Muscle of arm (tissue), 12 donors: ENCODE data around the gene AQP12A. TPM values are rescaled to one million over a fixed set of nuclear protein-coding genes. Genes with fewer than 3 reads are reported as not detected.

Experiments
- DNase-seq: peaks from one replicate; pipeline ENCODE4 v3.0.0-alpha.2; 2013
- polyA plus RNA-seq, 12 donors: library from polyadenylated mRNA; unstranded; fragments of 120-200 nt; gene quantifications; one replicate each; pipeline ENCODE4 v1.2.1, GENCODE V29; 2013; ENCODE audit not compliant: insufficient read length in 12 of 12

AQP12A gene
- polyA plus RNA-seq, 12 donors = 0.35 to 23.0 (median 0.86) TPM; not detected in 7

- no peak for DNase-seq
Measured at GRCh38 chr2:240737958-240738357, 46.3 kb downstream of the AQP12A start.

- no peak for DNase-seq
Measured at GRCh38 chr2:240739797-240740196, 48.1 kb downstream of the AQP12A start.

- DNase-seq = no peak
Measured at GRCh38 chr2:240741091-240741490, 49.4 kb downstream of the AQP12A start.

GRCh38 chr2:240742602-240743095, 51.0 kb downstream of the AQP12A start:
- no peak for DNase-seq

- DNase-seq = no peak
Measured at GRCh38 chr2:240745456-240745855, 53.8 kb downstream of the AQP12A start.

- no peak for DNase-seq
Measured at GRCh38 chr2:240745962-240746361, 54.3 kb downstream of the AQP12A start.

GRCh38 chr2:240746671-240747070, 55.0 kb downstream of the AQP12A start:
- DNase-seq = no peak

- no peak for DNase-seq
Measured at GRCh38 chr2:240747256-240747655, 55.6 kb downstream of the AQP12A start.

Other genes with a start within 250 kb of the AQP12A start
- gene ANKMY1, start 133.9 kb upstream of the AQP12A start, polyA plus RNA-seq = 10 to 100 TPM in 2 of 12 donors, 1 to 10 TPM in 9, not detected in 1; 6.0 to 14.1 (median 8.3) TPM
- 10 to 100 TPM in 8 of 12 donors, 1 to 10 TPM in 3, not detected in 1; 9.1 to 14.3 (median 12.6) TPM for gene DUSP28, start 131.5 kb upstream of the AQP12A start, polyA plus RNA-seq
- gene RNPEPL1, start 123.4 kb upstream of the AQP12A start, polyA plus RNA-seq = 10 to 100 TPM in 11 of 12 donors, not detected in 1; 22.4 to 44.5 (median 23.3) TPM
- gene CAPN10, start 105.1 kb upstream of the AQP12A start, polyA plus RNA-seq = 10 to 100 TPM in 11 of 12 donors, not detected in 1; 11.9 to 23.8 (median 15.1) TPM
- gene GPR35, start 66.4 kb upstream of the AQP12A start, polyA plus RNA-seq = 10 to 100 TPM in 1 of 12 donors, 1 to 10 TPM in 8, under 1 TPM in 2, not detected in 1; 0.62 to 17.6 (median 1.8) TPM
- gene AQP12B, start 9.0 kb upstream of the AQP12A start, polyA plus RNA-seq = 1 to 10 TPM in 6 of 12 donors, under 1 TPM in 4, not detected in 2; 0.64 to 7.6 (median 1.2) TPM
- 10 to 100 TPM in 2 of 12 donors, 1 to 10 TPM in 9, not detected in 1; 2.4 to 17.5 (median 4.2) TPM for gene KIF1A, start 128.4 kb downstream of the AQP12A start, polyA plus RNA-seq
- under 1 TPM in 5 of 12 donors, not detected in 7; 0.05 to 0.71 (median 0.15) TPM for gene AGXT, start 177.0 kb downstream of the AQP12A start, polyA plus RNA-seq
- 1 to 10 TPM in 4 of 12 donors, under 1 TPM in 3, not detected in 5; 0.08 to 7.3 (median 1.7) TPM for gene MAB21L4, start 204.3 kb downstream of the AQP12A start, polyA plus RNA-seq
- under 1 TPM in 10 of 12 donors, not detected in 2; 0.08 to 0.70 (median 0.28) TPM for gene CROCC2, start 214.5 kb downstream of the AQP12A start, polyA plus RNA-seq